GM04503 (cell line): Measurements from ENCODE around the gene S1PR2.
A peak's percentile ranks its signal among the peaks of the same experiment; 100 is the strongest.
"Not testable (repeated sequence)": the region's sequence is repeated elsewhere in the genome, so short reads cannot be mapped to it uniquely, and the experiment has no call there.

ENCODE experiments used
- DNase-seq: peaks from one replicate; pipeline ENCODE4 v3.0.0-alpha.2; 2012; ENCODE audit warnings: low read depth

Gene S1PR2

GRCh38 chr19:10223488-10224213, 7.5 kb downstream of the S1PR2 start:
- no peak for DNase-seq

DNA sequence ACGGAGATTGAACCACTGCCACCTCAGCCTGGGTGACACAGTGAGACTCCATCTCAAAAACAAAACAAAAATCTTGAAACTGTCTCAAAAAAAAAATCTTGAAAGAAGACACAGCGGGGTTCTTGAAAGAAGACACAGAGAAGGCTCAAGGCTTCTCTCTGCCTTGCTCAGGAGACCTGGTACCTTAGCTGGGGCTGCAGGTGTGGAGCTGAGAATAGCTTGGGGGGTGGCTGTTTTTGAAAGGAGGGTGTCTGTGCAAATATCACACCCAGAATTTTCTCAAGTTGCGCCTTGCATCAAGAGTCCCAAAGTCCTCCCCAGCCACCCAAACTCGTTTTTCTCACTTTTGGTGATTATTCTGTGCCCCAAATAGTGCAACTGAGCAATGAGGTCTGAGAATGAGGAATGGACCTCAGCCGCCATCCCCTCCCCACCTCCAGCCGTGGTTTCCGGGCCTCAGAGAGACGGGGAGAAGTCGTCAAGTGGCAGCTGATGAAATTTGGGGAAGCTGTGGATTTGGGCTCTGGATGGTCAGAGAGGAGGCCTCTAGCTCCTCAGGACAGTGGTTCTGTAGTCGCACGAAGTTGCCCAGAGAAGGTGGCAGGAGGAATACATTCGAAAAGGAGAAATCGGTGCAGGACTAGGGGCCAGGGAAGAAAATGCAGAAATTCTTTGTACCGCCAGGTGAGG, 8.8 kb downstream of the S1PR2 start:
- DNase-seq, result no peak

DNA sequence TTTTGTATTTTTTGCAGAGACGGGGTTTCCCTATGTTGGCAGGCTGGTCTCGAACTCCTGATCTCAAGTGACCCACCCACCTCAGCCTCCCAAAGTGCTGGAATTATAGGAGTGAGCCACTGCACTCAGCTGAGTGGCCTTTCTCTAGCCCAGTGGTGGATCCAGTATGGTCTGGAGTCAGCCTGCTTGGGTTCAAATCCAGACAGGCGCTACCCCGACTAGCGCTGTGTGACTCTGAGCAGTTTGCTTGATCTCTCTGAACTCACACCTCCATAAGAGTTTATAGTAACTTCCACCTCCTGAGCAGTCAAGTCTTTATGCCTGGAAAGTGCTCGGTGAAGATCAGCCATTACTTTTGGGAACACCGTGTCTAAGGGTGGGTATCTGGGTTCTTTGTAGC, 10.4 kb downstream of the S1PR2 start:
- no peak for DNase-seq

DNA sequence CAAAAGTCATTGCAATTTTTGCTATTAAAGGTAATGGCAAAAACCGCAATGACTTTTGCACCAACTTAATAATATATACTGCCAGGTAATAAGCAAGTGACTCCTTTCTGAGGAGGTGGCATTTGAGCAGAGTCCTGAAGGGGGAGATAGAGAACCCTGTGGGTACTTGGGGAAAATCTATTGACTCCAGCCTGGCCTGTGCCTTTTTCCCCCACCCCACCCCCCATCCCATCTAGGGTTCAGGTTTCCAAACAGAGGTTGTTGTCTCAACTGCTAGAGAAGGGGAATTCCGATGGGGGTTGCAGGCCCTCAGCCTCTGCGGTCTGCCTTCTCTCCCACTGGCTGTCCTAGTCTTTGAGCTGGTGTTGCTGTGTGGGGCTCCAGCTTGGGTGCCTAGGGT, 11.5 kb downstream of the S1PR2 start:
- DNase-seq, result no peak

- no peak for DNase-seq
Measured at GRCh38 chr19:10217085-10217484, 14.0 kb downstream of the S1PR2 start.

DNA sequence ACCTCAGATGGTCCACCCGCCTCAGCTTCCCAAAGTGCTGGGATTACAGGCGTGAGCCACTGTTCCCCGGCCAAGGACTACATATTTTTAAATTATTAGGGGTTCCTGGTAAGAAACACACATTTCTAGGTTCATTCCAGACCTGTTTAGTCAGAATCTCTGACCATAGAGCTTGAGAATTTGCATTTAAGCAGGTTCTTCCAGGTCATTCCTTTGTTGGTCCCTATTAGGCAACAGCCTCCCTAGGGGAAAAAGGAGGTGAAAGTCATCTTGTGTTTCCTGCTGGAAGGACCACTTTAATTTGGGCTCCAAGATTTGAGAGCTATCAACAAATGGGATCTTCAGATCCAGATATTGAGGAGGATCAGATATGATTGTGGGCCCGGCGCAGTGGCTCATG, 16.3 kb downstream of the S1PR2 start:
- DNase-seq, result no peak

DNA sequence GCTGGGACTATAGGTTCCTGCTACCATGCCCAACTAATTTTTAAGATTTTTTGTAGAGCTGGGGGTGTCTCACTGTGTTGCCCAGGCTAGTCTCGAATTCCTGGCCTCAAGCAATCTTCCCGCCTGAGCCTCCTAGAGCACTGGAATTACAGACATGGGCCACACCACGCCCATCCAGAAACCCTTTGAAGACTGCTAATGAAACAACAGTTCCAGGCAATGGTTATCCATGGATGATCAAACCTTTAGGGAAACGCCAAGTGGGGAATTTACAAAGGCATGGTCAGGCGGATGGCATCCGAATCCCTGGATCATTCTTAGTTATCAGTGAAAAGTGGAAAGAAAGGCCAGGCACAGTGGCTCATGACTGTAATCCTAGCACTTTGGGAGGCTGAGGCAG, 19.4 kb downstream of the S1PR2 start:
- no peak for DNase-seq

- no peak for DNase-seq
Measured at GRCh38 chr19:10211061-10211460, 20.1 kb downstream of the S1PR2 start.

DNA sequence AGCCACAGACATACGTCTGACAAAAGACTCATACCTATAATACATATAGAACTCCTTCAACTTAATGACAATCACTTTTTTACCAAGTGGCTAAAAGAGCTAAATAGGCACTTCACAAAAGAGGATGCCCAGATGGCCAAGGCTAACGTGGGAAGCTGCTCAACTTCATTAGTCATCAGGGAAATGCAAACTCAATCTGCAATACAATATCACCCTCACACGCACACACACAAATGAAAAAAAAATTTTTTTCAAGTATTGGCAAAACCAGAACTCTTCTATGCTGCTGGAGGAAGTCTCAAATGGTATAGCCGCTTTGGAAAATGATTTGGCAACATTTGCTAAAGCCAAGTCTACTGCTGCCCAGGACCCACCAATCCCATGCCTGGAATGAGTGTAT, 21.8 kb downstream of the S1PR2 start:
- no peak for DNase-seq

DNA sequence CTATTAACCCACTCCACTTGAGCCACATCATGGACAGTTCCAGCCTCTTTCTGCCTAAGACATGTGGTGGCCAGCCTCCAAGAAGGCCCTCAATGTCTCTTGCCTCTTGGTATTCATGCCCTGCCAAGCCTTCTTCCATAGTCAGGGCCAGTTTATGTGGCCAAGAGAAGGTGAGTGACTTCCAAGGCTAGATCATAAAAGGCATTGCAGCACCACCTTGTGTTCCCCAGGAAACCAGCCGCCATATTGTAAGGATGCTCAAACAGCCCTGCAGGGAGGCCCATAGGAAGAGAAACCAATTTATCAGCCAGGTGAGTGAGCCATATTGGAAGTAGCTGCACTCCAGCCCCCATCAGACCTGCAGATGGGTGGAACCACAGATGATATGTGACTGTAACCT, 24.1 kb downstream of the S1PR2 start:
- no peak for DNase-seq

- no peak for DNase-seq
Measured at GRCh38 chr19:10206226-10206885, 24.8 kb downstream of the S1PR2 start.

- no peak for DNase-seq
Measured at GRCh38 chr19:10205636-10206035, 25.5 kb downstream of the S1PR2 start.

DNA sequence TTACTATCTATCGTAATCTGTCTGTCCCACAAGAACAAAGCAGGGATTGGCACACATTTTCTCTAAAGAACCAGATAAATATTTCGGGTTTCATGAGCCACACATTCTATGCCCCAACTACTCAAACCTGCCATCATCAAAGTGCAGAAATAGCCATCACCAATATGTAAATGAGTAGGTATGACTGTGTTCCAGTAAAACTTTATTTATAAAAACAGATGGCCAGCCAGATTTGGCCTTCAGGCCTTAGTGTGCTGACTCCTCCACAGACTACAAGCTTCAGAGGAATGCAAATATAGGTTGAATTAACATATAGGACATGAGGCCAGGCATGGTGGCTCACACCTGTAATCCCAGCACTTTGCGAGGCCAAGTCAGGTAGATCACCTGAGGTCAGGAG, 27.4 kb downstream of the S1PR2 start:
- DNase-seq, result no peak

DNA sequence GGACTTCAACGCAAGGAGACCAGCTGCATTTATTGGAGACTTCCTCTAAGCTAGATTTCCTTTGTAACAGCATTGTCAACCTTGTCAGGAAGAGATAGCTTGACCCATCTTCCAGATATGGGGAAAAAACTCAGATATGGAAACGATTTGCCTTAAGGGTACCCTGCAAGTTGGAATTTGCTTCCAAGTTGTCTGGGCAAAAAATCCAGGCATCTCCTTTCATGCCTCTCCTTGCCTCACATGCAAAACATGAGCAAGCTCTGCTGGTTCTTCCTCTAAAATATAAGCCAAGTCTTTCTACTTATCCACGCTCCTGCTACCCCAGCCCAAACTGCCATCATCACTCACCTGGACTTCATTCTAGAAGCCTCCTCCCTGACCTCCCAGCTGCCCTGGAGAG, 30.0 kb downstream of the S1PR2 start:
- no peak for DNase-seq

- not testable (repeated sequence) for DNase-seq
Measured at GRCh38 chr19:10200101-10200500, 31.0 kb downstream of the S1PR2 start.

DNA sequence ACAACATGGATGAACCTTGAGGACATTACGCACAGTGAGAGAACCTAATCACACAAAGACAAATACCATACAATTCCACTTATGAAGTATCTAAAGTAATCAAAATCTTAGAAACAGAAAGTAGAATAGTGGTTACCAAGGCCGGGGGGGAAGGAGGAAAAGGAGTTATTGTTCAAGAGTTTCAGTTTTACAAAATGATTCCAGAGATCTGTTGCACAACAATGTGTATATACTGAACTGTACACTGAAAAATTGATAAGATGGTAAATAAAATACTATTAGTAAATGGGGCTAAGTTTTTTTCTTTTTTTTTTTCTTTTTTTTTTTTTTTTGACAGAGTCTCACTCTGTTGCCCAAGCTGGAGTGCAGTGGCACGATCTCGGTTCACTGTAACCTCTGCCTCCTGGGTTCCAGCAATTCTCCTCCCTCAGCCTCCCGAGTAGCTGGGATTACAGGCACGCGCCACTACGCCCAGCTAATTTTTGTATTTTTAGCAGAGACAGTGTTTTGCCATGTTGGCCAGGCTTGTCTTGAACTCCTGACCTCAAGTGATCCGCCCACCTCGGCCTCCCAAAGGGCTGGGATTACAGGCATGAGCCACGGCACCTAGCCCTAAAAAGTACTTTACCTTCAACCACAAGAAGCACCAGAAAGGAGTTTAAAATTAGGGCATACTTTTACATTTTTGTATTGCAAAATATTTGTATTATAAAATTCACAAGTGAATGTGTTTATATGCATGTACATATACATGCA, 32.1 kb downstream of the S1PR2 start:
- not testable (repeated sequence) for DNase-seq

DNA sequence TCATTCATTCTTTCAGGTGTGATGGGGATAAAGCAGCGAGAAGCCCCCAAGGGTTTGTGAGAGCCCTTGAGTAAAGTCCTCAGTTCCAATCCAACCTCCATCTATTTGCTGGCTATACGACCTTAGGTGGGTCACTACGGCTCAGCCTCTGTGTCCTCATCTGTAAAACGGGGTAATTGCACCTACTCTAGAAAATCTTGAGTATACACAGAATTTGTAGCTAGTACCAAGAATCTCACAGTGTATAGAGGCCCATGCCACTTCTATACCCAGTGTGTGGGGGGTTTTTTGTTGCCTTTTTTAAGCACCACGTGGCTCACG, 36.0 kb downstream of the S1PR2 start:
- no peak for DNase-seq

- DNase-seq, result peak; percentile 68
Measured at GRCh38 chr19:10194500-10195198, 36.5 kb downstream of the S1PR2 start, which contains the start of gene DNMT1. Gene DNMT1, minus strand, starts transcription at chr19:10194953. Its CDS starts 54 bp downstream, at chr19:10194899.

DNA sequence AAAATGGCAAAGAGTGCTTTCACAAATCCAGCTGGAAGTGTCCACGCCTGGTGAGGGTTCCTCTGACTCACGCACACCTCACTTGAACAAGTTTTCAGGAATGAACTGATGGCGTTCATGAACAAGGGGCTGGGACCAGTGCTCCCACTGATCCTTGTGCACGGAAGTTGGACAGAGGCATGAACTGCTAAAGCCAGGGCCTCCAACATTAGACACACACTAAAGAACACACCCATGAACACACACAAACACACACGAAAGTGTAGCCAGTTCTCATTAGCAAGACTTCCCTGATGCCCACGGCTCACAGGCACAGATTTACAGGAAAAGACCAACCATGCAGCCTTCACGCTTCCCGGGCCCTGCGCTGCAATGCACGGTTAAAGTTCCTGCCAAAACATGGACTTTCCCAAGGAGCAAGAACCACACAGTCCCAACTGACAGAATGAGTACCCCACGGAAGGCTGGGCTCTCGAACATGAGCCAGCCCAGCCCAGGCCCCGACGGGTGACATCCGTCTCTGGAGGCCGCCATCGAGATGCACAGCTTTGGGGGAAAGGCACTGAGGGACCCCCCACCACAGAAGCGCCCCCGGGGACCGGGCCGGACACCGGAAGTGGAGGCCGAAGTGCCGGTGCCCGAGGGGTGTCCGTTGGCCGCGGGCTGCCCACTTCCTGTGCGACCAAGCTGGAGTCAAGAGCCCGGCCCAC, 37.2 kb downstream of the S1PR2 start:
- DNase-seq, result no peak

DNA sequence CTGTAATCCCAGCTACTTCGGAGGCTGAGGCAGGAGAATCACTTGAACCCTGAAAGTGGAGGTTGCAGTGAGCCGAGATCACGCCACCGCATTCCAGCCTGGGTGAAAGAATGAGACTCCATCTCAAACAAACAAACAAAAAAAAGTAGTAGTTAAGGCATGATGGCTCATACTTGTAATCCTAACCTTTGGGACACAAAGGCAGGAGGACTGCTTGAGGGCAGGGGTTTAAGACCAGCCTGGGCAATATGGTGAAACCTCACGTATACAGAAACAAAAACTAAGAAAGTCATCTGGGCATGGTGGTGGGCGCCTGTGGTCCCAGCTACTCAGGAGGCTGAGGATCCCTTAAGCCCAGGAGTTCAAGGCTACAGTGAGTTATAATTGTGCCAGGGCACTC, 38.2 kb downstream of the S1PR2 start:
- DNase-seq, result no peak

GRCh38 chr19:10191347-10191746, 39.8 kb downstream of the S1PR2 start:
- DNase-seq, result peak; percentile 77
